ENCODE measurements around the gene RFPL3.

- TF ChIP-seq POLR2AphosphoS5 (IDR thresholded peaks at IDR 0.05; ENCODE audit: insufficient read depth, low read depth, low read length), result no peak
- TF ChIP-seq JUN (IDR thresholded peaks at IDR 0.05; ENCODE audit: borderline replicate concordance, insufficient read depth, insufficient read length, low read depth), result no peak
- TF ChIP-seq CTCF (IDR thresholded peaks at IDR 0.05; ENCODE audit: extremely low read depth in 1 of 2, insufficient read depth in 1 of 2, low read depth in 1 of 2, low read length in 2 of 2), result no peak
- TF ChIP-seq EZH2 (IDR thresholded peaks at IDR 0.05; ENCODE audit: borderline replicate concordance, low read depth, low read length, severe bottlenecking), result no peak
Observed at GRCh38 chr22:32380991-32381390, 23.3 kb downstream of the RFPL3 start.

Data from endothelial cell of umbilical vein (primary cell).